Mesodermal cell (in vitro differentiated cells): Measurements from ENCODE around the gene ZFHX3.

Experiments used
- H3K27ac ChIP-seq: 2 replicates; pipeline ENCODE4 v1.7.0; 2013; ENCODE audit warnings: mild to moderate bottlenecking, low read depth, low read length, moderate library complexity; ENCODE audit not compliant: severe bottlenecking
- H3K36me3 ChIP-seq: 2 replicates; pipeline ENCODE4 v1.7.1; 2013; ENCODE audit warnings: mild to moderate bottlenecking, low read length, moderate library complexity; ENCODE audit not compliant: control insufficient read depth, insufficient read depth
- H3K4me1 ChIP-seq: one replicate; pipeline ENCODE4 v1.7.1; 2013; ENCODE audit warnings: mild to moderate bottlenecking, low read length; ENCODE audit not compliant: insufficient read depth, control insufficient read depth, poor library complexity, severe bottlenecking
- H3K4me3 ChIP-seq: 2 replicates; pipeline ENCODE4 v1.7.0; 2013; ENCODE audit warnings: low read length, control low read depth, mild to moderate bottlenecking; ENCODE audit not compliant: insufficient read depth, poor library complexity, severe bottlenecking; ENCODE audit errors: extremely low read depth
- H3K9me3 ChIP-seq: 2 replicates; pipeline ENCODE4 v1.7.1; 2013; ENCODE audit warnings: mild to moderate bottlenecking, low read length, moderate library complexity; ENCODE audit not compliant: control insufficient read depth
- WGBS, 2 experiments: methylation state at CpG; one replicate each; pipeline ENCODE4 v1.1.5; 2013; ENCODE audit warnings: missing lambda C conversion rate in 2 of 2; ENCODE audit not compliant: insufficient coverage in 2 of 2; 5-methylcytosine and 5-hydroxymethylcytosine counted together

ZFHX3 gene

DNA sequence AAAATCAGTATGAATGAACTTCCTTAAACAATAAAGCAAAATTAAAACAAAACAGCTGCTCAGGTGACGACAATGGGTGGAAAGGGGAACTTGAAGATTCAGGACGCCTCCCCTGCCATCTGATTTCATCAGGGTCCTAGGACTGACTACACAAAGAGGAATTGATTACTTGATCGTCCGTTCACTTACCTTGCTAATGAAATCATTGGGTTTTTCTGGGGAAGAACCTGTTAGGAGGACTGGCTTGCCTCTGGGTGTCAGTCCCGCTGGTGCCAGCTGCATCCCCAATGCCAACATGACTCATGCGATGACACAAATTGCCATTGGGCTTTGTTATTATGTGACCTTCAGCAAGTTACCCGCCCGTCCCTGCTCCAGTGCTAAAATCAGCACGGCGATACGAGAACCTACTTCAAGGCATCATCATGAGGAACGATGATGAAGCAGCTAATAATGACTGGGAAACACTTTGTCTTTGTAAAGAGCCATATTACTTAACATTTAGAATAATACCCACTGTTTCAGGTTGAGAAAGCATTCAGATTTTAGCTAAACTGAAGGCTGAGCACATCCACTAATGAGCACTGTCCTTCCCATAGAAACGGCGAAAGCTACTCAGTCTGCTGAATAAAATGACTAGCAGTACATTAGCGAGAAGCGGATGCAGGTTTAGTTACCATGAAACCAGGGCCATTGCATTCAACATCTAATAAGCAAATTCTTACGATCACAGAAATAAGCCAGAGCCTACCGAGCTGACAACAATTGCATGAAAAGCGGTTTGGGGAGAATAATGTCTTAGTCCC, 139.4 kb downstream of the ZFHX3 start:
- Histone ChIP-seq H3K4me3 (no peak overlapping the region), H3K9me3 (no peaks in the 10 kb centered on the region), H3K36me3 (no peaks in the 10 kb centered on the region), H3K4me1 (peaks cover 6% of the 10 kb centered on the region), H3K27ac (no peak overlapping the region)
- 96 to 98% methylated on average over 15 to 17 of the region's 19 CpGs for WGBS, 2 experiments

DNA sequence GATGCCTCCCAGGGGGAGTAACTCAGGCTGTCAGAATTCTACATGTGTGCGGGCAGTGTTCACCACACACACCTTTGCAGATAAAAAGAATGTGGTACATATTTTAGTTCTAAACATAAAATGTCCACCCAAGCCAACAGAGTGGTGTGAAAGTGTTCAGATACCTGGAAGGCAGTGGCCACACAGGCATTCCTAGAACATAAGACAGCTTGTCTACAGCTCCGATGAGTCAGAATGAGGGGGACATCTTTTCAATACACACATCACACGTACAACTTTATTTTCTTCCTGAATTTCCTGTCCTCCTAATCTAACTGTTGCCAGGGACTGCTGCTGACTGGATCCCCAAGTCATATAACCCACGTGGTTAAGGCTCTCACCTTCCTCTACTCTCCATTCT, 142.3 kb downstream of the ZFHX3 start:
- Histone ChIP-seq H3K36me3 (no peaks in the 10 kb centered on the region), H3K27ac (no peak overlapping the region), H3K4me1 (peaks cover 6% of the 10 kb centered on the region), H3K4me3 (no peak overlapping the region), H3K9me3 (no peaks in the 10 kb centered on the region)
- 100% methylated on average over 2 of the region's 4 CpGs for WGBS, 2 experiments

DNA sequence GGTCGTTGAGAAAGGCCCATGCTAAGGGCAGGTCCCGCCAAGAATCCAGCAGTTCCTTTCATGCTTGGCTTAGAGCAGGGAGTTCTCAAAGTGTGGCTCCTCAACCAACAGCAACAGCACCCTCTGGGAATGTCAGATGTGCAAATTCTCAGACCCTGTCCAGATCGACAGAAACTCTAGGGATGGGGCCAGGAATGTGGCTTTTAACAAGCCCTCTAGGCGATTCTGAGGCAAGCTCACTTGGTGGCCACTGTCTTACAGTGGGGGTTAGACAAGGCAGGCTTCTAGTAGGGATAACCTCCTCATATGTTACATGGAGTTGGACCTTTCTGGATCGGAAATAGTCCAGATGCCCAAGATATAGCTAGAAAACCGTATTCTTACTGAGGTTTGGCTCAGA, 144.8 kb downstream of the ZFHX3 start:
- Histone ChIP-seq H3K4me3 (no peak overlapping the region), H3K27ac (no peak overlapping the region), H3K36me3 (no peaks in the 10 kb centered on the region), H3K9me3 (no peaks in the 10 kb centered on the region), H3K4me1 (peaks cover 11% of the 10 kb centered on the region)
- WGBS, 2 experiments: 94 to 100% methylated on average over 1 to 5 of the region's 6 CpGs

DNA sequence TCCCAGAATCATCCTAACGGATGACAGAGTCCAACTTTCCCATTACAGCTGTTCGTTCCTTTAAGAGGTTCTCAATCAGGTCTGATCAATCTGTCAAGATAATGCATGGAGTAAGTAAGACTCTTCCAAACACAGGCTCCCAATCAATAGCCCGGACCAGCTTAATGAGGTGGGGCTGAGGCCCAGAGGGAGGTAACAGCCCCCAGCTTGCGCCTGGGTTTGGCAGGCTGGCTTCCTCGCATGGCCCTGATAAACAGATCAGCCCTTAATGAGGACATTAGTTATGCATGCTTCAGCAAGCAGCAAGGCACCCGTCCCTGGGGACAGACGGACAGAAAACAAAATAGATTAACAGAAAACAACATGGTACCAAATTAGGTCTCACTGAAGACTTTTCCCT, 145.7 kb downstream of the ZFHX3 start:
- H3K4me3 ChIP-seq: no peak overlapping the region
- 88 to 98% methylated on average over 6 of the region's 7 CpGs for WGBS, 2 experiments
- peaks cover 3% of the 10 kb centered on the region for H3K36me3 ChIP-seq
- H3K4me1 ChIP-seq: peaks cover 11% of the 10 kb centered on the region
- no peaks in the 10 kb centered on the region for H3K9me3 ChIP-seq
- no peak overlapping the region for H3K27ac ChIP-seq

DNA sequence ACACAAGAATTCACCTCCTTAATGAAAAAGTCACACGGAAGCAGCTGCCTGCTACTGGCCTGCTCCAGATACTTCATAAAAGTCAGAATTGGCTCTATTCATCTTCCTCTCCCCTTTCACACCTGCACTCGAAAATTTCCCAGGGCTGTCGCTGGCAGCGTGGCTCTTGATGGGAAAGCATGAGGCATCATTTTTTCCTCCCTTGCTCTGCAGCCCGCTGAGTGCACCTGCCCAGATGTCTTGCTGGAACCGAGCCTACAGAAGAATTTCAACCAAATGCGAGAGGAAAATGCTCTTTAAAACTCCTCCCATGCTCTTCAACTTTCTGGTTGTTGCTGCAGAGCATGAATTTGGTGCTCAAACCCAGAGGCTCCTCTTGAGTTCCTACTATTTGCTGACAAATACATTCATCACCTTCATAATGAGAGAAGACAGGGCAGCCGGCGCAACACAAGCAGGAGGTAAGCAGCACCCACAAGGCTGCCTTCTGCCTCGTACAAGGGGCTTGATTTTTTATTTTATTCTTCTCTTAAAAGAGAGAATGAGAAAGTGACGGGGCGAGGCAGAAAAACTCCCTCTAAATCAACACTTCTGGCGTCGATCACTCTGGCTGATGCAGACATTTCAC, 146.8 kb downstream of the ZFHX3 start:
- peaks cover 3% of the 10 kb centered on the region for H3K36me3 ChIP-seq
- H3K4me1 ChIP-seq: peaks cover 11% of the 10 kb centered on the region
- 85 to 91% methylated on average over 7 of the region's 14 CpGs for WGBS, 2 experiments
- no peak overlapping the region for H3K27ac ChIP-seq
- no peak overlapping the region for H3K4me3 ChIP-seq
- no peaks in the 10 kb centered on the region for H3K9me3 ChIP-seq

DNA sequence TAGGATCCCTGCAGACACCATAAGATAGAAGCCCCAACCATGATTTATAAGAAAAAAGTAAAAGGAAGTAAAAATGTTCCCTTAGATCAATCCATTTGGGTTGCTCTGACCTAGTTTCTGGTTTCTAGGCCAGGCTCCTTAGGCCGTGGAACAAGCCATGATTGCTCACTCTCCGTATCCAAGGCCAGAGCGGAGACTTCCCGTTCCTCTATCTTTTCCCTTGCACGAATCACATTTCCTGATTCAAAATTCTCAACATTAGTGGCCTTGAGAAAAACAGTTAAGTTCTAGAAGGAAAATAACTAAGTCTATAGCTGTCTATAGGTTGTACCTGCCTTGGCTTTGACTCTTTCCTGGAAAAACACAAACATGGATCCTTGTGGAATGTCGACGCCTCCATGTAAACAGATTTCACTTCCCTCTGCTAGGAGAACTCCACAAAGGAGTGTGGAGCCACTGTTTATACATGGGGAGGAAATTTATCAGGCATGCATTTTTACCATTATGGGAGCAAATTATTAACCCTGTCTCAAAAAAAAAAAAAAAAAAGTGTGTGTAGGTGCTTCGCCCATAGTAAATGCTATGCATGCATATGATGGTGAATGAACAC, 149.6 kb downstream of the ZFHX3 start:
- Histone ChIP-seq H3K9me3 (no peaks in the 10 kb centered on the region), H3K27ac (no peak overlapping the region), H3K4me1 (peaks cover 6% of the 10 kb centered on the region), H3K36me3 (peaks cover 3% of the 10 kb centered on the region), H3K4me3 (no peak overlapping the region)
- WGBS, 2 experiments: 95 to 97% methylated on average over 3 to 4 of the region's 8 CpGs

DNA sequence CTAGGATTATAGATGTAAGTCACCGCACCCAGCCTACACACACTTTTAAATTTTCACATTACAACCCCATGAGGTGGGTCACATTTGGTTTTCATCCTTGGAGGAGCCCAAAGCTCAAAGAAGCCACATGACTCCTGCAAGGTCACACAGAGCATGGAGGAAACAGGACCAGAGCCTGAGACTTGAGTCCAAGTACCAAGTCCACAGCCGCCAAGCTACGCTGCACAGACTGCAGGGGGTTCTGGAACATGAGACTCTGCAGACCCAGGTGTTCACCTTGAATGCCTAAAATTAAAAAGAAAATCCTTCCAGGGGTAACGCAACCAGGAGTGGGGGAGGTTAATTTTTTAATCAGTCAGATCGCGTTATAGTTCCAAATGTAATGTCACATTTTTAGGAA, 150.2 kb downstream of the ZFHX3 start:
- H3K9me3 ChIP-seq: no peaks in the 10 kb centered on the region
- H3K27ac ChIP-seq: no peak overlapping the region
- WGBS, 2 experiments: 89 to 96% methylated on average over 3 to 4 of the region's 6 CpGs
- peaks cover 6% of the 10 kb centered on the region for H3K4me1 ChIP-seq
- no peak overlapping the region for H3K4me3 ChIP-seq
- H3K36me3 ChIP-seq: peaks cover 3% of the 10 kb centered on the region

DNA sequence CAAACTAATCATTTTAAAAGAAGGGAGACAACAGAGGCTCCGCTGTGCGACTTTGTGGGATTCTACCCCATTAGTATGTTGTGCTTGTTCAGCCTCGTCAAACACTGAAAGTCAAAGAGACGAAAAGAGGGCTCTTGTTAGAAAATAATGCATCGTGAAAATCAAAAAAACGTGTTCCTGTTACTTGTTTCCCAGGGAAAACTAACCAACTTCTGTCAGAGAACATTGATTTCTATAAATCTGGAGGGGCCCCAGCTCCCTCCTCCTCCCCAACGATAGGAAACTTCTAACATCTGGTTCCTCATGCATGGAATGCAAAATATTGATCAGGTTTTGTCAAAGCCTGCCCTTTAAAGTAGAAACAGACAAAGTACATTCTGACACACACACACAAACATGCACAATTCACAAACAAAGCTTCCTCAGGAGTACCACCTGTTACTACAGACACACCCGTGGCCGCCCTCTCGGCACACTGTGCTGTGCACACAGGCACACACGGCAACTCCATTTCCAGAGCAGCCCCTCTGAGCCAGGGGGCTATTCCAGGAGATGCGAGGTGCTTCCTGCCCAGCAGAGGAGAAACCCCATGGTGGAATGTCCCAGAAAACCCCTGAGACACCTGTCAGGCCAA, 151.3 kb downstream of the ZFHX3 start:
- Histone ChIP-seq H3K4me1 (peaks cover 6% of the 10 kb centered on the region), H3K9me3 (no peaks in the 10 kb centered on the region), H3K27ac (no peak overlapping the region), H3K4me3 (no peak overlapping the region), H3K36me3 (peaks cover 3% of the 10 kb centered on the region)
- 84 to 89% methylated on average over 8 to 11 of the region's 12 CpGs for WGBS, 2 experiments

DNA sequence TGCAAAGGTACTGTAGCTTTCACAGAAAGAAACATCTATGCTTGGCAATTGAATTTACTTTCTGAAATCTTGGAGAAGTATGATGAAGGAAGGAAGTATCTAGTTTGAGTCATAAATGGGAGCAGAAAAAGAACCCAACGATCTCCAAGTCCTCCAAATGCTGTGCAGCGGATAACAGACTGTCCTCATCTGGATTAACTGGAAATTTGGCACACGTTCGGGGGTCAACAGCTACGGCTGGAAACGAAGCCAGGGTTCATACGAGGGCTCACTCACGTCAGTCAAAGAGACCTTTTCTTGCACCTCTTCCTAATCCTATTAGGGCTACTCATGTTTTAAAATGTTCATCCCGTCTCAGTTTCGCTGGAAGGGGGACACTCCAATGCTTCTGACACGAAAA, 152.0 kb downstream of the ZFHX3 start:
- H3K4me1 ChIP-seq: peaks cover 6% of the 10 kb centered on the region
- no peak overlapping the region for H3K27ac ChIP-seq
- H3K4me3 ChIP-seq: no peak overlapping the region
- H3K36me3 ChIP-seq: peaks cover 9% of the 10 kb centered on the region
- WGBS, 2 experiments: 91 to 96% methylated on average over 10 to 11 of the region's 11 CpGs
- H3K9me3 ChIP-seq: no peaks in the 10 kb centered on the region

DNA sequence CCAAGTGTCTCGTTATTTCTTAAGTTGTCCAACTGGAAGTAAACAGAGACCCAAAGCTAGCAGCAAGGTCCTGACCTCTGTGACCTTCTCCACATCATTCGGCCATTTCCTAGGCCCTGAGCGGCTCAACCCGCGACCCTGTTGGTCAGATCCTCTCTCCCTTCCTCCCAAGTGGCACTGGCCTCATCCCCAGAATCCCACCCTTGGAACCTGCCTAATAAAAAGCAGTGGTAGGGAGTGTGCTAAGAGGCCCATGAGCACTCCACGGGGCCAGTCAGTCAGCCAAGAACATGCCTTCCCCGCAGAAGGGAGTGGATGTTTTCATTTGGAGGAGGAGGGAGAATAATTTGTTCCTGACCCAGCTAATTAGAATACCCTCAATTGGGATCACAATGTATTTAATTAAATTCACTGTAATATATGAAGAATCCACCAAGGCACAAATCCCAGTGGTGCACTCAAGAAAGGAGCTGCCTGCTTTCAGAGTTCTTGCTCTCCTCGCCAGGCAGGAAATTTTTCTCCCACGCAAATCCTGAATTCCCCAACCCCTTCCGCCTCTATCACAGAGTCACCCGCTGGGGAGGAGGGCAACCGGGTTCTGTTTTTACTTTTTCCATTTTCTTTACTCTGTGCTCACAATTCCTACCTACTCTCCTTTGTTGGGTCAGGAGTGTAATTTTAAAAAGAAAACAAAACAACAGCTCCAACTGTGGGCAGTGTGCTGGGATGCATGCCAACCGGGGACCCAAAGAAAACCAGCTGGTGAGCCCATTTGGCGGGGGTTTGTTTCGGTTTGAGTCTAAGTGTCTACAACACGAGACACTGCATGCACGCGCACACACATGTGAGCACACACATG, 153.4 kb downstream of the ZFHX3 start:
- Histone ChIP-seq H3K27ac (no peak overlapping the region), H3K4me1 (peaks cover 6% of the 10 kb centered on the region), H3K36me3 (peaks cover 20% of the 10 kb centered on the region), H3K9me3 (peaks cover 7% of the 10 kb centered on the region), H3K4me3 (no peak overlapping the region)
- 85 to 87% methylated on average over 3 to 11 of the region's 18 CpGs for WGBS, 2 experiments
